DND-41 (cell line): Measurements from ENCODE around the gene PP2D1.

ENCODE experiments used
- EZH2 ChIP-seq: IDR thresholded peaks from 3 replicates; pipeline ENCODE4 v1.6.1; 2012; ENCODE audit warnings: borderline replicate concordance, low read depth, mild to moderate bottlenecking, moderate library complexity, low read length, inconsistent platforms; ENCODE audit not compliant: severe bottlenecking
- TF ChIP-seq, protein P1 (sequence below): IDR thresholded peaks from 2 replicates; pipeline ENCODE4 v1.5.1; 2012; ENCODE audit warnings: borderline replicate concordance, low read length, moderate library complexity, mild to moderate bottlenecking; ENCODE audit not compliant: poor library complexity, severe bottlenecking; ENCODE audit errors: extremely low read depth

DNA sequence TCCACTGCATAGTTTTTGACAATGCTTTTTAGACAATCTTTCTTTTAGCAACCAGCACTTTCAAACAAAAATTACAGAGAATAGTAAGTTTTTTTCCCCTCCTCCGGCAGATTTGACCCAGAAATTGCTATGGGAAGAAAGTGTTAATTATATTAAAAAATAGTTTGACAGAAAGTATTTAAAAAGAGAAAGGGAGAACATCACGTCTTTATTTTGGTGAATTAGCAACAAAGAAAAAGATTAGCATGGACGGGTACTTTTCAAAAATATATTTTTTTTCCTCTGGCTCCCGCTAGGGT is 27.4 kb upstream of the PP2D1 start:
- TF ChIP-seq, protein P1, sequence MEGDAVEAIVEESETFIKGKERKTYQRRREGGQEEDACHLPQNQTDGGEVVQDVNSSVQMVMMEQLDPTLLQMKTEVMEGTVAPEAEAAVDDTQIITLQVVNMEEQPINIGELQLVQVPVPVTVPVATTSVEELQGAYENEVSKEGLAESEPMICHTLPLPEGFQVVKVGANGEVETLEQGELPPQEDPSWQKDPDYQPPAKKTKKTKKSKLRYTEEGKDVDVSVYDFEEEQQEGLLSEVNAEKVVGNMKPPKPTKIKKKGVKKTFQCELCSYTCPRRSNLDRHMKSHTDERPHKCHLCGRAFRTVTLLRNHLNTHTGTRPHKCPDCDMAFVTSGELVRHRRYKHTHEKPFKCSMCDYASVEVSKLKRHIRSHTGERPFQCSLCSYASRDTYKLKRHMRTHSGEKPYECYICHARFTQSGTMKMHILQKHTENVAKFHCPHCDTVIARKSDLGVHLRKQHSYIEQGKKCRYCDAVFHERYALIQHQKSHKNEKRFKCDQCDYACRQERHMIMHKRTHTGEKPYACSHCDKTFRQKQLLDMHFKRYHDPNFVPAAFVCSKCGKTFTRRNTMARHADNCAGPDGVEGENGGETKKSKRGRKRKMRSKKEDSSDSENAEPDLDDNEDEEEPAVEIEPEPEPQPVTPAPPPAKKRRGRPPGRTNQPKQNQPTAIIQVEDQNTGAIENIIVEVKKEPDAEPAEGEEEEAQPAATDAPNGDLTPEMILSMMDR = no peak
- TF ChIP-seq EZH2 = no peak
